ENCODE measurements around the gene MICAL3. TPM values are rescaled to one million over a fixed set of nuclear protein-coding genes. Genes with fewer than 3 reads are reported as not detected.

MICAL3 gene
- total and polyA plus RNA-seq, 2 of the 8 experiments (the other 6 are each of a cell fraction or from before 2014, with no cell fraction given), result 8.3 to 41.8 TPM

DNA sequence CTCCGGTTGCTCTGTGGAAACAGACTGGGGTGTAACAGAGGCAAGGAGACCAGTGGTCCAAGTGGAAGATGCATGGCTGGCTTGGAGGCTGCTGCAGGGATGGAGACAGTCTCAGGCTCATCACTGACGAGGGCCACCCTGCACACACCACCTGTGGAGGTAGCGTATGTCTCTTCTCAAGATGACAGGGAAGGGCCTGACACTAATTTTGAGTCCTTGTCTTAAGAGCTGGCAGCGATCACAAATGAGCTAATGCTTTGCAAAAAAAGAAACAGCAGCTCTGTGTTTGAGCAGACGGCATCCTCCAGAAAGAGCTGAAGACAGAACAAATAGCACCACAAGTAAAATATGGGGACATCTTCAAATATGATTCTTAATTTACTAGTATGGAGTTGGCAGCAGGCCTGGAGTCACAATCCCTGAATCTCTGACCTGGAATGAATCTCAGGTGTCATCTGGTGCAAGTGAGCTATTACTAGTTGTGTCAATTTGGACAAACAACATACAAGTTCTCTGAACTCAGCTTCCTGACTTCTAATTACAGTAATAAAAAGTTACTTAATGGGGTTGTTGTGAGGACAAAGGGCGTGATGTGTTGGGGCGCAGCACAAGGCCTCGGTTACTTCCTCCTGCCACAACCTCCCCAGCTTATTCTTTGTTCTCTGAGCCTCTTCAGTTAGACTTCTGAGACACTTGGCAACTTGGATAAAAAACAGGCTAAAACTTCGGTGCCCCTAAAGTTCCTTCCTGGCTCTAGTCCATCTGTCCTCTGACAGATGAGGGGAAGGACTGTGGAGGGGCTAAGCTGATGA lies 154.9 kb downstream of the MICAL3 start (continued):
- TF ChIP-seq, protein P1, sequence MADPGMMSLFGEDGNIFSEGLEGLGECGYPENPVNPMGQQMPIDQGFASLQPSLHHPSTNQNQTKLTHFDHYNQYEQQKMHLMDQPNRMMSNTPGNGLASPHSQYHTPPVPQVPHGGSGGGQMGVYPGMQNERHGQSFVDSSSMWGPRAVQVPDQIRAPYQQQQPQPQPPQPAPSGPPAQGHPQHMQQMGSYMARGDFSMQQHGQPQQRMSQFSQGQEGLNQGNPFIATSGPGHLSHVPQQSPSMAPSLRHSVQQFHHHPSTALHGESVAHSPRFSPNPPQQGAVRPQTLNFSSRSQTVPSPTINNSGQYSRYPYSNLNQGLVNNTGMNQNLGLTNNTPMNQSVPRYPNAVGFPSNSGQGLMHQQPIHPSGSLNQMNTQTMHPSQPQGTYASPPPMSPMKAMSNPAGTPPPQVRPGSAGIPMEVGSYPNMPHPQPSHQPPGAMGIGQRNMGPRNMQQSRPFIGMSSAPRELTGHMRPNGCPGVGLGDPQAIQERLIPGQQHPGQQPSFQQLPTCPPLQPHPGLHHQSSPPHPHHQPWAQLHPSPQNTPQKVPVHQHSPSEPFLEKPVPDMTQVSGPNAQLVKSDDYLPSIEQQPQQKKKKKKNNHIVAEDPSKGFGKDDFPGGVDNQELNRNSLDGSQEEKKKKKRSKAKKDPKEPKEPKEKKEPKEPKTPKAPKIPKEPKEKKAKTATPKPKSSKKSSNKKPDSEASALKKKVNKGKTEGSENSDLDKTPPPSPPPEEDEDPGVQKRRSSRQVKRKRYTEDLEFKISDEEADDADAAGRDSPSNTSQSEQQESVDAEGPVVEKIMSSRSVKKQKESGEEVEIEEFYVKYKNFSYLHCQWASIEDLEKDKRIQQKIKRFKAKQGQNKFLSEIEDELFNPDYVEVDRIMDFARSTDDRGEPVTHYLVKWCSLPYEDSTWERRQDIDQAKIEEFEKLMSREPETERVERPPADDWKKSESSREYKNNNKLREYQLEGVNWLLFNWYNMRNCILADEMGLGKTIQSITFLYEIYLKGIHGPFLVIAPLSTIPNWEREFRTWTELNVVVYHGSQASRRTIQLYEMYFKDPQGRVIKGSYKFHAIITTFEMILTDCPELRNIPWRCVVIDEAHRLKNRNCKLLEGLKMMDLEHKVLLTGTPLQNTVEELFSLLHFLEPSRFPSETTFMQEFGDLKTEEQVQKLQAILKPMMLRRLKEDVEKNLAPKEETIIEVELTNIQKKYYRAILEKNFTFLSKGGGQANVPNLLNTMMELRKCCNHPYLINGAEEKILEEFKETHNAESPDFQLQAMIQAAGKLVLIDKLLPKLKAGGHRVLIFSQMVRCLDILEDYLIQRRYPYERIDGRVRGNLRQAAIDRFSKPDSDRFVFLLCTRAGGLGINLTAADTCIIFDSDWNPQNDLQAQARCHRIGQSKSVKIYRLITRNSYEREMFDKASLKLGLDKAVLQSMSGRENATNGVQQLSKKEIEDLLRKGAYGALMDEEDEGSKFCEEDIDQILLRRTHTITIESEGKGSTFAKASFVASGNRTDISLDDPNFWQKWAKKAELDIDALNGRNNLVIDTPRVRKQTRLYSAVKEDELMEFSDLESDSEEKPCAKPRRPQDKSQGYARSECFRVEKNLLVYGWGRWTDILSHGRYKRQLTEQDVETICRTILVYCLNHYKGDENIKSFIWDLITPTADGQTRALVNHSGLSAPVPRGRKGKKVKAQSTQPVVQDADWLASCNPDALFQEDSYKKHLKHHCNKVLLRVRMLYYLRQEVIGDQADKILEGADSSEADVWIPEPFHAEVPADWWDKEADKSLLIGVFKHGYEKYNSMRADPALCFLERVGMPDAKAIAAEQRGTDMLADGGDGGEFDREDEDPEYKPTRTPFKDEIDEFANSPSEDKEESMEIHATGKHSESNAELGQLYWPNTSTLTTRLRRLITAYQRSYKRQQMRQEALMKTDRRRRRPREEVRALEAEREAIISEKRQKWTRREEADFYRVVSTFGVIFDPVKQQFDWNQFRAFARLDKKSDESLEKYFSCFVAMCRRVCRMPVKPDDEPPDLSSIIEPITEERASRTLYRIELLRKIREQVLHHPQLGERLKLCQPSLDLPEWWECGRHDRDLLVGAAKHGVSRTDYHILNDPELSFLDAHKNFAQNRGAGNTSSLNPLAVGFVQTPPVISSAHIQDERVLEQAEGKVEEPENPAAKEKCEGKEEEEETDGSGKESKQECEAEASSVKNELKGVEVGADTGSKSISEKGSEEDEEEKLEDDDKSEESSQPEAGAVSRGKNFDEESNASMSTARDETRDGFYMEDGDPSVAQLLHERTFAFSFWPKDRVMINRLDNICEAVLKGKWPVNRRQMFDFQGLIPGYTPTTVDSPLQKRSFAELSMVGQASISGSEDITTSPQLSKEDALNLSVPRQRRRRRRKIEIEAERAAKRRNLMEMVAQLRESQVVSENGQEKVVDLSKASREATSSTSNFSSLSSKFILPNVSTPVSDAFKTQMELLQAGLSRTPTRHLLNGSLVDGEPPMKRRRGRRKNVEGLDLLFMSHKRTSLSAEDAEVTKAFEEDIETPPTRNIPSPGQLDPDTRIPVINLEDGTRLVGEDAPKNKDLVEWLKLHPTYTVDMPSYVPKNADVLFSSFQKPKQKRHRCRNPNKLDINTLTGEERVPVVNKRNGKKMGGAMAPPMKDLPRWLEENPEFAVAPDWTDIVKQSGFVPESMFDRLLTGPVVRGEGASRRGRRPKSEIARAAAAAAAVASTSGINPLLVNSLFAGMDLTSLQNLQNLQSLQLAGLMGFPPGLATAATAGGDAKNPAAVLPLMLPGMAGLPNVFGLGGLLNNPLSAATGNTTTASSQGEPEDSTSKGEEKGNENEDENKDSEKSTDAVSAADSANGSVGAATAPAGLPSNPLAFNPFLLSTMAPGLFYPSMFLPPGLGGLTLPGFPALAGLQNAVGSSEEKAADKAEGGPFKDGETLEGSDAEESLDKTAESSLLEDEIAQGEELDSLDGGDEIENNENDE (IDR thresholded peaks at IDR 0.05; ENCODE audit: insufficient replicate concordance, low read length), result no peak
- TF ChIP-seq CTBP2 (IDR thresholded peaks at IDR 0.05; ENCODE audit: borderline replicate concordance, insufficient read depth, insufficient read length, low read length) (no peak), RBBP5 (IDR thresholded peaks at IDR 0.05; ENCODE audit: borderline replicate concordance, low read depth, low read length) (no peak), SRF (IDR thresholded peaks at IDR 0.05; ENCODE audit: low read depth, low read length) (no peak), CBX8 (IDR thresholded peaks at IDR 0.05; ENCODE audit: borderline replicate concordance, low read depth, low read length) (no peak), CREB1 (IDR thresholded peaks at IDR 0.05) (no peak)
